CD14-positive monocyte (primary cell): ENCODE measurements around the gene SERINC4. TPM values are rescaled to one million over a fixed set of nuclear protein-coding genes. Genes with fewer than 3 reads are reported as not detected.

Source experiments
- DNase-seq, 3 donors: peaks; one replicate each; pipeline ENCODE4 v3.0.0-alpha.2; 2011 to 2022
- H2AFZ ChIP-seq: 2 replicates; pipeline ENCODE4 v1.6.0; 2012; ENCODE audit warnings: mild to moderate bottlenecking, low read depth, low read length, inconsistent platforms; ENCODE audit not compliant: insufficient read depth, poor library complexity, severe bottlenecking
- H3K27ac ChIP-seq, 2 donors: 1 replicate in 1 of 2; 2 replicates in 1 of 2; pipeline ENCODE4 v1.5.1; 2012 to 2013; ENCODE audit warnings: low read length in 2 of 2, control low read depth in 1 of 2, inconsistent platforms in 1 of 2, low read depth in 1 of 2, mild to moderate bottlenecking in 1 of 2
- H3K27me3 ChIP-seq, 2 donors: one replicate each; pipeline versions ENCODE4 v1.6.0 to v1.6.1; 2011 to 2013; ENCODE audit warnings: low read length in 2 of 2; ENCODE audit not compliant: control insufficient read depth in 2 of 2, insufficient read depth in 2 of 2
- H3K36me3 ChIP-seq, 2 donors: replicated peaks in 1 of 2; 1 replicate in 1 of 2; 2 replicates in 1 of 2; pipeline versions ENCODE4 v1.5.1 to v1.6.1; 2012 to 2013; ENCODE audit warnings: low read length in 2 of 2, control low read depth in 1 of 2, inconsistent platforms in 1 of 2, mild to moderate bottlenecking in 1 of 2; ENCODE audit not compliant: insufficient read depth in 2 of 2, control insufficient read depth in 1 of 2
- H3K4me1 ChIP-seq, 2 donors: 1 replicate in 1 of 2; 2 replicates in 1 of 2; pipeline versions ENCODE4 v1.5.1 to v1.6.1; 2012 to 2013; ENCODE audit warnings: low read length in 2 of 2, control low read depth in 1 of 2, inconsistent platforms in 1 of 2, mild to moderate bottlenecking in 1 of 2, moderate library complexity in 1 of 2; ENCODE audit not compliant: insufficient read depth in 2 of 2, control insufficient read depth in 1 of 2
- H3K4me2 ChIP-seq: replicated peaks from 2 replicates; pipeline ENCODE3; 2012; ENCODE audit warnings: low read length, moderate library complexity, mild to moderate bottlenecking; ENCODE audit not compliant: poor library complexity, severe bottlenecking; ENCODE audit errors: extremely low read depth
- H3K4me3 ChIP-seq, 3 experiments: fragments of 200-600 bp in 1 of 3; sonication (generic) in 1 of 3; replicated peaks in 1 of 3; 1 replicate in 2 of 3; 2 replicates in 1 of 3; pipeline ENCODE4 v1.5.1; 2011 to 2013; ENCODE audit warnings: low read length in 3 of 3, mild to moderate bottlenecking in 3 of 3, control low read depth in 2 of 3, low read depth in 2 of 3, inconsistent platforms in 1 of 3, moderate library complexity in 1 of 3
- H3K79me2 ChIP-seq: 2 replicates; pipeline ENCODE4 v1.6.0; 2012; ENCODE audit warnings: mild to moderate bottlenecking, control low read depth, inconsistent platforms, low read length, moderate library complexity; ENCODE audit not compliant: insufficient read depth
- H3K9ac ChIP-seq: 2 replicates; pipeline ENCODE4 v1.6.0; 2017; ENCODE audit warnings: low read length, mild to moderate bottlenecking; ENCODE audit not compliant: insufficient read depth, poor library complexity, severe bottlenecking
- H3K9me3 ChIP-seq, 2 donors: replicated peaks in 1 of 2; 1 replicate in 1 of 2; 2 replicates in 1 of 2; pipeline versions ENCODE4 v1.5.1 to v1.6.1; 2012 to 2013; ENCODE audit warnings: low read length in 2 of 2, control low read depth in 1 of 2; ENCODE audit not compliant: control insufficient read depth in 1 of 2, insufficient read depth in 1 of 2
- H4K20me1 ChIP-seq: 2 replicates; pipeline ENCODE4 v1.6.0; 2012; ENCODE audit warnings: mild to moderate bottlenecking, low read length, control low read depth, moderate library complexity; ENCODE audit not compliant: insufficient read depth
- H3K27ac Mint-ChIP-seq, 7 donors: one replicate each; pipeline ENCODE4 v1.8.0; 2020; ENCODE audit warnings: mild to moderate bottlenecking in 7 of 7, mixed read lengths in 7 of 7, moderate library complexity in 6 of 7, inconsistent platforms in 2 of 7
- H3K27me3 Mint-ChIP-seq, 3 donors: one replicate each; pipeline ENCODE4 v1.8.0; 2021 to 2022; ENCODE audit warnings: low read depth in 3 of 3, mild to moderate bottlenecking in 3 of 3, mixed read lengths in 3 of 3, moderate library complexity in 3 of 3, inconsistent platforms in 1 of 3
- H3K36me3 Mint-ChIP-seq, 2 donors: one replicate each; pipeline ENCODE4 v1.8.0; 2020; ENCODE audit warnings: mixed read lengths in 2 of 2, inconsistent platforms in 1 of 2, mild to moderate bottlenecking in 1 of 2
- H3K4me1 Mint-ChIP-seq: one replicate; pipeline ENCODE4 v1.8.0; 2020; ENCODE audit warnings: mild to moderate bottlenecking, mixed read lengths
- H3K4me3 Mint-ChIP-seq, 2 donors: one replicate each; pipeline ENCODE4 v1.8.0; 2020; ENCODE audit warnings: mild to moderate bottlenecking in 2 of 2, mixed read lengths in 2 of 2, moderate library complexity in 1 of 2
- H3K9me3 Mint-ChIP-seq, 7 donors: one replicate each; pipeline ENCODE4 v1.8.0; 2020 to 2022; ENCODE audit warnings: mixed read lengths in 7 of 7, mild to moderate bottlenecking in 6 of 7, moderate library complexity in 6 of 7, inconsistent platforms in 2 of 7
- CTCF ChIP-seq: fragments of 200-600 bp; IDR thresholded peaks from one replicate; pipeline ENCODE4 v1.8.0; 2022; ENCODE audit warnings: antibody characterized with exemption, mild to moderate bottlenecking
- WGBS: methylation state at CpG from one replicate; pipeline ENCODE4 v1.1.5; 2013; ENCODE audit warnings: missing lambda C conversion rate; ENCODE audit not compliant: insufficient coverage; 5-methylcytosine and 5-hydroxymethylcytosine counted together
- intact Hi-C, 2 donors: fragments of 100-400 bp; cut with micrococcal nuclease; formaldehyde crosslinking; loops; one replicate each; pipeline versions ENCODE4 v1.15.0 to v1.15.1; 2023
- polyA plus RNA-seq, 3 donors: library from polyadenylated mRNA; depleted of rRNA in 1 of 3; unstranded in 2 of 3; stranded (reverse) in 1 of 3; fragments of 300-500 nt in 2 of 3; fragments of >200 nt in 1 of 3; fragmentation: Illumina TruSeq in 2 of 3; gene quantifications; 1 replicate in 2 of 3; 2 replicates in 1 of 3; pipeline ENCODE4 v1.2.3, GENCODE V29; 2012 to 2021

The SERINC4 gene
- polyA plus RNA-seq, 3 donors: 0.09 to 0.70 (median 0.56) TPM

- H2AFZ ChIP-seq: peak overlapping the region; percentile 99
- DNase-seq: no peak
- no peak overlapping the region for H3K4me3 Mint-ChIP-seq
- peaks cover 34% of the 10 kb centered on the region for H3K4me1 Mint-ChIP-seq
- H3K36me3 Mint-ChIP-seq: peaks cover 2 to 15% of the 10 kb centered on the region in 2 donors
- WGBS: no CpG with 5 or more reads among the region's 6 CpGs
- no peaks in the 10 kb centered on the region for H4K20me1 ChIP-seq
- no peak overlapping the region for H3K4me3 ChIP-seq
- intact Hi-C loops: loop anchor here (5.0 kb wide), 1 partner anchor 36 kb away; the partner anchor contains the start of gene SERF2 (in 2 of the 2)
- peak overlapping the region in 1 of 2 donors; percentile 32 for H3K27ac ChIP-seq
- no peaks in the 10 kb centered on the region for H3K9me3 ChIP-seq
- H3K27ac Mint-ChIP-seq: peak overlapping the region in 3 of 7 donors; percentile 14 to 48 (median 19)
- no peaks in the 10 kb centered on the region for H3K9me3 Mint-ChIP-seq
- peaks cover 0 to 4% (median 0%) of the 10 kb centered on the region in 3 donors for H3K27me3 Mint-ChIP-seq
- H3K36me3 ChIP-seq: no peaks in the 10 kb centered on the region
- peaks cover 20 to 37% of the 10 kb centered on the region in 2 donors for H3K4me1 ChIP-seq
- H3K79me2 ChIP-seq: peaks cover 95% of the 10 kb centered on the region
- TF ChIP-seq CTCF: no peak
- H3K9ac ChIP-seq: no peak overlapping the region
- no peak overlapping the region for H3K4me2 ChIP-seq
- H3K27me3 ChIP-seq: no peaks in the 10 kb centered on the region
Measured at GRCh38 chr15:43828061-43828657, 28.1 kb upstream of the SERINC4 start.

- 4% methylated on average over 43 of the region's 48 CpGs for WGBS
Measured at GRCh38 chr15:43826508-43827341, 26.7 kb upstream of the SERINC4 start, which contains the start of gene WDR76. TSS of gene WDR76 (plus strand) at chr15:43827002. CDS start at chr15:43827033, 31 bp downstream.

More at GRCh38 chr15:43826508-43827341, 26.7 kb upstream of the SERINC4 start, which contains the start of gene WDR76:
- Histone ChIP-seq H3K79me2 (peaks cover 94% of the 10 kb centered on the region), H3K4me2 (peak within 1 kb of the TSS; percentile 91), H3K9ac (peak within 1 kb of the TSS; percentile 53), H3K4me1 (peaks cover 20 to 38% of the 10 kb centered on the region in 2 donors), H3K36me3 (no peaks in the 10 kb centered on the region), H3K27ac (peak within 1 kb of the TSS; percentile 25 to 58), H3K9me3 (no peaks in the 10 kb centered on the region), H4K20me1 (no peaks in the 10 kb centered on the region), H3K27me3 (no peaks in the 10 kb centered on the region), H2AFZ (peak within 1 kb of the TSS; percentile 99), H3K4me3 (peak within 1 kb of the TSS; percentile 45 to 90 (median 49))
- no peaks in the 10 kb centered on the region for H3K9me3 Mint-ChIP-seq
- DNase-seq: peak; percentile 67 to 78 (median 77)
- peak within 1 kb of the TSS; percentile 84 to 91 for H3K4me3 Mint-ChIP-seq
- intact Hi-C loops: loop anchor here (5.0 kb wide), 1 partner anchor 34 kb away; the partner anchor contains the start of gene SERF2 (in 2 of the 2)
- peak within 1 kb of the TSS in 6 of 7 donors; percentile 15 to 87 (median 74) for H3K27ac Mint-ChIP-seq
- TF ChIP-seq CTCF: no peak
- H3K4me1 Mint-ChIP-seq: peaks cover 36% of the 10 kb centered on the region
- peaks cover 0 to 10% of the 10 kb centered on the region in 2 donors for H3K36me3 Mint-ChIP-seq
- peaks cover 0 to 4% (median 0%) of the 10 kb centered on the region in 3 donors for H3K27me3 Mint-ChIP-seq
